GM21515 (cell line): ENCODE data around the gene GRIK5.
"Not testable (repeated sequence)": the region's sequence is repeated elsewhere in the genome, so short reads cannot be mapped to it uniquely, and the experiment has no call there.

Experiments used
- ATAC-seq: cut with Tn5 transposase; IDR thresholded peaks from one replicate; pipeline ENCODE4 v1.9.1; 2021; ENCODE audit not compliant: unreplicated experiment

Gene GRIK5

GRCh38 chr19:41991925-41992569, 78.0 kb downstream of the GRIK5 start:
- ATAC-seq, result not testable (repeated sequence)

DNA sequence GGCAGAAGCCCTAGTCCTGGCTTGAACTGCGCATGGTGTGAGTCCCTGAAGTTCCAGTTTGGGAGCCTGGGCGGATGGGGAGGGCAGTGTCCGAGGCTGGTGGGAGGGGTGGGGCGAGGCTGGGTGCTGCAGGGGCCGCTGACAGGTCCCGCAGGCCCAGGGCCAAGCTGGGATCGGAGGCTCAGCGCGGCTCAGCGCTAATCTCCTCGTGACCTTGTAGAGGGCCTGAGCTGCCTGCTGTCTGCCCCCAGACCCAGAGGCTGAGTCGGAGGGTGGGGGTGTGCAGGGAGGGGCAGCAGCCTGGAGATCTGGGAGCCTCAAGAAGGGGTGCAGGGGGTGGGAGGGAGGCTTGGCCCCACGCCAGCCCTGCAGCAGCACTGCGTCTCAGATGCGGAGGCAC, 79.0 kb downstream of the GRIK5 start:
- no peak for ATAC-seq

- ATAC-seq, result no peak
These were observed 79.4 kb downstream of the GRIK5 start for GRCh38 chr19:41990615-41991014.

- no peak for ATAC-seq
These were observed 80.0 kb downstream of the GRIK5 start for GRCh38 chr19:41990028-41990427.

GRCh38 chr19:41988947-41989346, 81.1 kb downstream of the GRIK5 start:
- ATAC-seq, result no peak

DNA sequence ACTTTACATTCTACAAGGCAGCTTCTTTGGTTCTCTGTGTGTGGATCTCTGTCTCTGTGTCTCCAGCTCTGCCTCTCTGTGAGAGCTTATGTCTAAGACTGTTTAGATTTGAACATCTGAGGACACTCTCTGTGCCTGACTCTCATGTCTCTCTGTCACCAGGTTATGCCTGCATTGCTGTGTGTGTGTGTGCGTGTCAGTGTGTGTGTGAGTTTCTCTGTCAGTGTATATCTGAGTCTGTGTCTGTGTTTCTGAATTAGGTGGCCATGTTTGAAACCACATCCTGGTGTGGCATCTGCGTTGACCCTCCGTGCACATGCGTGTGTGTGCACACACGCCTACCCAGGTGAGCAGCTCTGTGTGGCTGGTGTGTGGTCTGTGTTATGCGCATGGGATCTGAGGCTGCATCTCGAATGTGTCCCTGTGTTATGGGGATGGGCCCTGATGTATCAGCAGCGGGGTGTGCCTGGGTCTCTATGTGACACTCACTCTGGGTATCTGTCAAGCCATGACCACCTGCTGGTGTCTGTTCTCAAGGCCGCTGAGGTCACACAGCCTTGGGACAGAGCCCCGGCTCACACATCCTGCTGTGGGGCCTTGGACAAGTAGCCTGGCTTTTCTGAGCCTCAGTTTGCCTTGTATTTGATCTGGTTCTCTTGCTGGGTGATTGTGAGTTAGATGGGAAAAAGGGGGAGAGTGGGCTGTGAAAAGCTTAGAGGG, 82.7 kb downstream of the GRIK5 start:
- ATAC-seq, result no peak

GRCh38 chr19:41984961-41985360, 85.0 kb downstream of the GRIK5 start:
- ATAC-seq, result no peak

- ATAC-seq, result no peak
These were observed 88.3 kb downstream of the GRIK5 start for GRCh38 chr19:41981724-41982123.

GRCh38 chr19:41978470-41978869, 91.5 kb downstream of the GRIK5 start:
- ATAC-seq, result no peak

DNA sequence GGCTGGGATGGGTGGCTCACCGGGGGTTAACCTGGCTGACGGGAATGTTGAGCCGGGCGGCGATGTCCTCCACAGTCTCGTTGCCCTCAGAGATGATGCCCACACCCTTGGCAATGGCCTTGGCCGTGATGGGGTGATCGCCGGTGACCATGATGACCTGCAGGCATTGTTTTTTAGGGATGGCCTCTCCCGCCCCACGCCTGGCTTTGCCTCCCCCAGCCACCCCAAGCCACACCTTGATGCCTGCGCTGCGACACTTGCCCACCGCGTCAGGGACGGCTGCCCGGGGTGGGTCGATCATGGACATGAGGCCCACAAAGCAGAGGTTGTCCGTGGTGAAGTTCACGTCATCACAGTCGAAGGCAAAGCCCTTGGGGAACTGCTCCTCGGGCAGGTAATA, 92.1 kb downstream of the GRIK5 start:
- no peak for ATAC-seq

- no peak for ATAC-seq
These were observed 95.4 kb downstream of the GRIK5 start for GRCh38 chr19:41974652-41975051.

- no peak for ATAC-seq
These were observed 98.6 kb downstream of the GRIK5 start for GRCh38 chr19:41971363-41971762.

GRCh38 chr19:41969772-41970458, 100.1 kb downstream of the GRIK5 start:
- ATAC-seq, result no peak

DNA sequence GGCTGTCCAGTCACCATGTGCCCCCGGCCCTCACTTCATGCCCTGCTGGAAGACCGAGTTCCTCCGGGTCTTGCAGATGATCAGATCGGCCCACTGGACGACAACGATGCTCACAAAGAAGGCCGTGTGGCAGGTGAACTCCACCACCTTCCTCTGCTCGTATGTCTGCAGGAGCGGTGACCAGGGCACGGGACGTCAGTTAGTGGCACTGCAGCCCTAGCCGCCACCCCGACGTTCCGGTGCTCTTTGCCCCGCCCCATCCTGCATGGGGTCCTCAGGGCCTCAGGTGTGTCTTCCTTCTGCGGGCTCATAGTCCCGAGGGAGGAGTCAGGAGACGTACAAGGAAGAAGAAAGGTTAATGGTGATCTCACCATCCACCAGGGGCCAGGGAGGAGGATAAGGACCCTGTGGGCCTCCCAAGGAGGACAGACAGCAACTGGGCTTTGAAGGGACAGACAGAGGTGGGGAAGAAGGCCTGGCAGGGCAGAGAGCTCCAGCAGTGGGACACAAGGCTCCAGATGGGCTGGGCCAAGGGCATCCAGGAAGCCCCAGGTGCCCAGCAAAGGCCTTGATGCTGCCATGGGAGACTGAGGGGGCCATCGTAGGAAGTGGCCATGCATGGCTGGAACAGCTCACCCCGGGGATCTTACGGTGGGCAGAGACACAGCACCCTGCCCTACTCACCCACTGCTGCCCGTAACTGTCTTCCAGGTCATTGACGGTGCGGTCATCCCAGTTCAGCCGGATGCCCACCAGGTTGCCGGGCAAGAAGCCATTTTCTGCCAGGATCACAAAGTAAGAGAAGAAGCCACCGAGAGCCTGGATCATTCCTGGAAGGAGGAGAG, 101.0 kb downstream of the GRIK5 start:
- no peak for ATAC-seq

DNA sequence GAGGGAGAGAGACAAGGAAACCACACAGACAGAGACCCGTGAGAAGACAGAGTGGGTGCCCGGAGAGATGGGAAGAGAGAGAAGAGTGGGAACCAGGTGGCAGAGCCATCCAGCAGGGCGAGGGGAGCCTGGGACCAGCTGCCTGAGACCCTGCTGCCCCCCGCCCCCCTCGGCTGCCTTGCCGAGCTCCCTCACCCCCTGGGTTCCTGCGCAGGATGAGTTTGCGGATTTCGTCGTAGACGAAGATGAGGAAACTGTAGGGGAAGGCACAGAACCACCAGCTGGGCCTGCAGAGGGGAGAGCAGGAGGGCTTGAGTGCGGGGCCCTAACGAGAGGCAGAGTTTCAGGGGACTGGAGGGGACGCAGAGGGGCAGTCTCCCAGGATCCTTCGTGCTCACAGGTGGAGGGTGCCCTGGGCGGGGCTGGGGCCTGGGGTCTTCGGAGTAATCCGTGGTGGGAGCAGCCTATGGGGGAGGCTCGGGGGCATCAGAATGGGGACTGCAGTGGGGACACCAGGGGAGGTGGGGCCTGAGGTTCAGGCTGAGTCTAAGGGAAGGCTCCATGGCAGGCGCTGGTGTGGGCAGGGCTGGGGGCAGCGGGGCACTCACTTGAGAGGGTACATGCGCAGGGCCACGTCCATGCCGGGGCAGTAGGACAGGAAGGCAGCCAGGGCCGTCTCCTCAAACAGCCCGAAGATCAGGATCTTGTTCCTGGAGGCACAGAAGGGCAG, 102.8 kb downstream of the GRIK5 start:
- ATAC-seq, result no peak

DNA sequence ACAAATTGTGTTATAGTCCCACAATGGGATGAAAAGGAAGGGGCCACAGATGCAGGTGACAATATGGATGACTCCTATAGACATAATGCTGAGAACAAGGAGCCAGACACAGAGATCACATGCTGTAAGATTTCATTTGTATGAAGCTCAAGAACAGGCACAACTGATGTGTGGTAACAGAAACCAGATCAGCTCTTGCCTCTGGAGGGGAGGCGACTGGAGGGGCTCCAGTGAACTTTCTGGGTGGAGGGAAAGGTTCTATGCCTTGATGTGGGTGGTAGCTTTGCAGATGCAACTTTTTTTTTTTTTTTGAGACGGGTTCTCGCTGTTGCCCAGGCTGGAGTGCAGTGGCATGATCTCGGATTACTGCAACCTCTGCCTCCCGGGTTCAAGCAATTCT, 104.9 kb downstream of the GRIK5 start:
- ATAC-seq, result no peak

- ATAC-seq, result no peak
These were observed 109.0 kb downstream of the GRIK5 start for GRCh38 chr19:41960973-41961372.

DNA sequence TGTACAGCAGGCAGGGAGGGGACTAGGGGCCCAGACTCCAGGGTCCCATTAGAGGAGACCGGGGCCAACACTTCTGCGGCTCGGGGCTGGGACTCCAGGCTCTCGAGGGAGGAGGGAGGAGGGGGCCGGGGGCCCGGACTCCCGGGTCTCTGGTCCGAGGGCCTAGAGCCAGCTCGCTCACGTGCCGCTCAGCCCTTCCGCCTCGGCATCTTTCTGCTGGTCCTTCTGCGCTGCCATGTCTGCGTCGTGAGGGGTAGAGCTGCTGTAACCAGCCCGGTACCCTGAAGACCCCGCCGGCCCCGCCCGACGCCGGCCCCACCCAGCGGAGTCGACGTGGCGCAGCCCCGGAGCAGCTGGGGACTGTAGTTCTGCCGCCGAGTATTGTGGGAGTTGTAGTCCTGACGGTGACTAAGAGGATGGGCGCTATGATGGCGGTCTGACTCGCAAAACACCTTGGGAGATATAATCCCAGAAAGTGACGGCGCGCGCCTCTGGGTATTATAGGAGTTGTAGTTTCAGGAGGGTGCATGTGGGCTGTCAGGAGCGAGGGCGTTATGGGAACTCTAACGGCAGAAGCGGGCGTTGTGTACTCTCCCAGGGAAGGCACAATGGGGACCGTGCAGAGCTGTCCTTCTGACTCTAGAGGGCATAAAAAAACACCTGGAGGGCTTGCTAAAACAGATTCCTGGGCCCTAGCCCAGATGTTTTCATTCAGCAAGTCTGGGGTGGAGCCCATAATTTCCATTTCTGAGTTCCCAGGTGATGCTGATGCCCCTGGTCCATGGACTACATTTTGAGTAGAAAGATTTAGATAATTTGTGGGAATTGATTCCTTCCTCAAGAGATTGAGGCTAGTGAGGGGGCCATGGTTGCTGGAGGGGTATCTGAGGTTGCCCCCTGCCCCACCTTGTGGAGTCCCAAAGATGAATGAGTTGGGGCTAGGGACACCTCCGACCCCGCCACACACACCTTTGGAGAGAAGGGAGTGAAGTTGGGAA, 110.7 kb downstream of the GRIK5 start, which contains the start of gene RABAC1:
RABAC1 (minus strand) TSS at position 266 of the 998 bp plus-strand sequence; CDS start at position 237, 29 bp downstream.
- peak; percentile 79 for ATAC-seq

DNA sequence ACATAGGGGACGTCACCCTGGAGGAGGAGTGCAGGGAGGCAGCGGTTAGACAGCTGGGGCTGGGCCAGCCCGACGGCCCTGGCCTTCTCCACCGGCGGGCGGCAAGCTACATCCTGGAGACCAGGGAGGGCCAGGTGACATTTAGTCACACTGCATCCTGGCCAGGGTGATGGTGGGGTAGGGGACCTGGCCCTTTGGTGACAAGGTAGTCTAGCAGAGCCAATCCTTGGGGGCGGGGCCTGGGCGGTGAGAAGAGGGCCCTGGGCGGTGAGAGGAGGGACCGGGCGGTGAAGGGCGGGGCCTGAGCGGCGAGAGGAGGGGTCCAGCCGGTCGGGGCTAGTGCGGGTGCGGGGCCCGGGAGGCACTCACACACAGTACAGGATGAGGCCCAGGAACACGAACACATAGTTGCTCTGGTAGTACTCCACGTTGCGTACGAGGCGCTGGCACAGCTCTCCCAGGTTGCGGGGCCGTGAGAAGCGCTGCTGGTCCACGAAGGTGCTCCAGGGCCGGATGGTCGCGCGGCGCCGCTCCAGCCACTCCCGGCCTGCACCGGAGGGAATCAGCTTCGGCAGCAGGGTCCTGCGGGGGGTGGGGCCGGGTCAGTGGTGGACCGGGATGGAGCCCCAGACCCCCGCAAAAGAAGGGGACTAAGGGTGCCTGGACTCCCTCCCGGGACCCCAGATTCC, 111.5 kb downstream of the GRIK5 start:
- ATAC-seq, result peak; percentile 55
